Stimulated activated CD8-positive, alpha-beta memory T cell treated with anti-CD3 and anti-CD28 coated beads, Interleukin-12 subunit alpha, Interleukin-12 subunit beta, amount 100 ng/mL, for 24 hours (primary cell): ENCODE measurements around the gene MBP.

Experiments
- DNase-seq: peaks from one replicate; pipeline ENCODE4 v3.0.0-alpha.2; 2020; ENCODE audit errors: extremely low read depth

MBP gene

DNA sequence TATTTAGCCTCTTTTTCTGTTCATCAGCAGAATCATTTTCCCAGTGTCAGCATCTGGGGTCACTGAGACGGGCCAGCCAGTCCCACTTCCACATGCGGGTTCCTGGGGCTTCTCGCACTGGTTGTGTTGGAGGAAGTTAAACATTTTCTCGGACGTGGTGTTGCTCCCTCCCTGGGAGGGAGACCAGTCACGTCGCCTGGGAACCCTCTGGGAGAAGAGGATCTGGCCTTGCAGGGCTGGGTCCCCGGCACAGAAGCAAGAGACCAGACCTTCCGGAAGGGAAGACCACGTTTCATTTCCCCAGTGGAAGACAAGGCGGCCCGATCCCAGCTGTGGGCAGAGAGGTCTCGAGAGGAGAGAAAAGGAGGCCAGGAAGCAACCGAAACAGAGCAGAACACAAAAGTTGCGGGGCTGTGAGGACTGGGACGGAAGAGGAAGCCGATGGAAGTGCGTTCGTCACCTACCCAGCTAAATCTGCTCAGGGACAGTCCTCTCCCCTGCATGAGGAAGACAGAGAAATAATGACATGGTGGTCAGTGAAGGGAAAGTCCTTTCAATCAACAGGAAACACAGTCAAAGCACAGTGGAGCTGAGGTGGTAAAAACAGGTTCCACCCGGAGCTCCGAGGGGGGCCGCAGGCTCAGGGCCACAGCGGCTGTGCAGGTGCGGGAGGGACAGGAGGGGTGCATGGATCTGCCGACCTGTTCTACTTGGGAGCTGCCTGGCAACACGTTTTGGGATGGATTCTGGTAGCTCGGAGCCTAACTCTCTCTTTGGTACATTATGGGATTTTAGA is 144.4 kb downstream of the MBP start:
- DNase-seq: no peak

GRCh38 chr18:76986406-76986805 is 146.2 kb downstream of the MBP start:
- no peak for DNase-seq

- DNase-seq: no peak
Measured at GRCh38 chr18:76985951-76986236, 146.7 kb downstream of the MBP start.

GRCh38 chr18:76985156-76985950 is 147.2 kb downstream of the MBP start:
- no peak for DNase-seq

GRCh38 chr18:76984193-76985155 is 148.1 kb downstream of the MBP start:
- no peak for DNase-seq

DNA sequence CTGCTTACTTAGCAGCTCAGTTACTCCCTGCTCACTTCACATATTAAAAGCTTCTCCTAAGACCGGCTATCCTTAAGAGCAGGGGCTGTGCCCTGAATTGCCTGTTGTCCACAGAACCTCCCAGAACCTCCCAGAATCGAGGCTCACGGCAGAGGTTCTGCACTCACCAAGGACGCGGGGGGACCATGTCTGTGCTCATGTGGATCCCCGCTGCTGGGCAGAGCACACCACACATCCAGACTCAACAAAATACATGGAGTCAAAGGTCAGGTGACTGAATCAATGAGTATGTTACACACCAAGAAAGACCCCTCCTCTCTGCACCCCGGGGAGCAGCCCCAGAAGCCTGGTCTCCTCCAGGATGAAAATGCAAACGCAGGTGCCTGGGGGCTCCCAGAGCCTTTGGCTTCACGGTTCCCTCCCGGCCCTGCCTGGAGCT is 149.0 kb downstream of the MBP start:
- DNase-seq: no peak

DNA sequence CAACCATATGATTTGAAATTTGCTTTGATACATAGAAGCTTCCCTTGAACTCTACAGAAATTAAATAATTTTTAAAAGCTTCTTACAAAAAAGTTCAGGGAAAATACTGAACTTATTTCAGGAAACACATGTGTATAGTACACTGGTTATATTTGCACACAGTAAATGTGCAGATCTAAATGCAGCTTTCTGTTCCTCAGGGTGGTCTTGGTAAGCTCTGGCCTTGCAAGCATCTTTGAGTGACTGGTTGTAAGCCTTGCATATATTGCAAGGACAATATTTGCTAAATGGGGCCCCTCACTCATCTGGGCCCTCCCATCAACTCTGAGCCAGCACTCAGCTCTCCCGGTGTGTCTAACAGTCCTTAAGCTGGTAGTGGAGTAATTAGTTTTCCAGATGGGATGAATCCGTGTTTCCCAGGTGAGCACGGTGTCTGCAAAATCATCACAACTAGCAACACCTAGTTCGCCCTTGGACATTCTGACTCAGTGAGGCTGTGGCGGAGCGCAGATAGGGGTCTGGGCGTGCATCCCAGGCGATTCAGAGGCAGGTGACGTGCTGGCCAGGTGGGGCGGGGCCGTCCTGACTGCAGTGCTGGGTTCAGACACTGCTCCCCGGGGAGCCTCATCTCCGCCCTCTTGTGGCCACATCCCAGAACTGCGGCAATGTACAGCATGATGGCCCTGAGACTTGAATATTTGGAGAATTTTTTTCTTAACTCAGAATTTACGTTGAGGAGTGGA is 149.6 kb downstream of the MBP start:
- peak; percentile 66 for DNase-seq

GRCh38 chr18:76982038-76982437 is 150.5 kb downstream of the MBP start:
- DNase-seq: no peak

- no peak for DNase-seq
Measured at GRCh38 chr18:76981396-76981968, 151.1 kb downstream of the MBP start.

DNA sequence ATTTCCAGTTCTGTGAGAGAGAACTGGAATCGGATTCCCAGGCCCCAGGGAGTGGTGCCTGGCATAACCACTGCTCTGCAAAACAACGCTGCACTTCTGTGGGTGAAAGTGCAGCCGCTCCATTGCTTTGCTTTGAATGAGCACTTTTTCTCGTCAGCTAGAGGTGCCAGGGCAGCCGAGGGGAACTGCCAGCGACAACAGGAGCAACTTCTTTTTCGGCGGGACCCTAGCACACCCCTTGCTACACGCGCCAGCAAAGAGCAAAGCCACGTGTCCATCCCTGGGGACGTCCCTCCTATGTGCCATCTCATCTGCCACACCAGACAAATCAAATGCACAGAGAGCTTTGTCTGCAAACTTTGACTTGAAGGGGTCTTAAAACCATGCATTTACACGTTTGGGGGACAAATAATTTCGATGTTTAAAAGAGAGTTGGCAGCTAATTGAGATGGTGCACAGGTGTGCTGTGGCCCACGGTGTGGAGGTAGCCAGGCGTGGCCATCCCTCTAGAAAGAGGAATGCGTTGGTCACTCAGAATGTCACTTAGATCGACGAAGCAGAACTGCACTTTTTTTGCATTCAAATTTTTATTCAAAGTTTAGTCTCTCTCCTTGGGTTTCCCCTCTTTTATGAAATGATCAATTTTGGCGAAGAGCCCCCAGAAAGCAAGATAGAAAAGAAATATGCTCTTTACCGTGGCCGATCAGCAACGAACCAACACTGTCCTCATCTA is 151.8 kb downstream of the MBP start:
- DNase-seq: no peak

GRCh38 chr18:76979906-76980305 is 152.7 kb downstream of the MBP start:
- no peak for DNase-seq

GRCh38 chr18:76979111-76979751 is 153.4 kb downstream of the MBP start:
- DNase-seq: no peak

DNA sequence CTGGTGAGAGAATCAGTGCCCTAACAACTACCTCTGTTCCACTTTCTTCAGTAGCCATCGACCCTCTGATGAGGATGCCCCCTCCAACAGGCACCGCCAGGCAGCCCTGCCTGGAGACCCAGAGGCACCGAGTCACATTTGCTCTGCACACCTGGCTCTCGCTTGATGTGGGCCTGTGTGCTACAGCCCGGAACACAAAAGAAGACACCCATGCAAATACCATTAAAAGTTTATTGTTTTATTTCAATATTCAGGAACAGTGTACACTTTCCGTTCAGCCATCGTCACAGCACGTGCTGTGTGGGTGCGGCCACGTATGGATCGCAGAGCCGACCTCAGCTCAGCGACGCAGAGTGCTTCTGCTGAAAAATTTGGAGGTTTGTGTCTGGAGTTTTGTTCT is 154.0 kb downstream of the MBP start:
- DNase-seq: no peak

- no peak for DNase-seq
Measured at GRCh38 chr18:76977684-76978232, 154.8 kb downstream of the MBP start.

GRCh38 chr18:76977108-76977621 is 155.4 kb downstream of the MBP start:
- no peak for DNase-seq

DNA sequence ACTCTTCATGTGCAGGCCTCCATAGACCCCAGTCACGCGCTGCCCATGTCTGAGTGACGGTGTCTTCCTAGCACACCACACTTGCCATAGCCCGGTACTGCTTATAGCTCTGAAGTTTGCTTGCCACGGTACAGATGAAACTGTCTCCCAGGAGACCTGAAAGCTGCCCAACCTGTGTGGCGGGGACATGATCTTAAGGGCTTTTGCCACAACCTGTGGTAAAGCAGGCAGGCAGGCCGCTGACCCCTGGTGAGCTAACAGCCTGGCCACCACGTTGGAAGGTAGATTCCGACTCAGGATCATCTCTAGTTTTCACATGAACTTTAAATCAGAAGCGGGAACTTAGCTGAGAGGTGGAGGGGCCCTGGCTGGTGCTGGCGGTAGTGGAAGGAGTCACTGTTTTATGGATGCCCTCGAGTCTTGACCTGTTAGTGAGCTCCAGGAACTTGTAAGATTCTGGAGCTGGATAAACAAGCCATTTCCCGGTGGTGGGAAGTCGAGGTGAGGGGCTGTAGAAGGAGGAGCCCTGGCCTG is 156.9 kb downstream of the MBP start:
- no peak for DNase-seq

GRCh38 chr18:76974386-76974785 is 158.2 kb downstream of the MBP start:
- DNase-seq: no peak

DNA sequence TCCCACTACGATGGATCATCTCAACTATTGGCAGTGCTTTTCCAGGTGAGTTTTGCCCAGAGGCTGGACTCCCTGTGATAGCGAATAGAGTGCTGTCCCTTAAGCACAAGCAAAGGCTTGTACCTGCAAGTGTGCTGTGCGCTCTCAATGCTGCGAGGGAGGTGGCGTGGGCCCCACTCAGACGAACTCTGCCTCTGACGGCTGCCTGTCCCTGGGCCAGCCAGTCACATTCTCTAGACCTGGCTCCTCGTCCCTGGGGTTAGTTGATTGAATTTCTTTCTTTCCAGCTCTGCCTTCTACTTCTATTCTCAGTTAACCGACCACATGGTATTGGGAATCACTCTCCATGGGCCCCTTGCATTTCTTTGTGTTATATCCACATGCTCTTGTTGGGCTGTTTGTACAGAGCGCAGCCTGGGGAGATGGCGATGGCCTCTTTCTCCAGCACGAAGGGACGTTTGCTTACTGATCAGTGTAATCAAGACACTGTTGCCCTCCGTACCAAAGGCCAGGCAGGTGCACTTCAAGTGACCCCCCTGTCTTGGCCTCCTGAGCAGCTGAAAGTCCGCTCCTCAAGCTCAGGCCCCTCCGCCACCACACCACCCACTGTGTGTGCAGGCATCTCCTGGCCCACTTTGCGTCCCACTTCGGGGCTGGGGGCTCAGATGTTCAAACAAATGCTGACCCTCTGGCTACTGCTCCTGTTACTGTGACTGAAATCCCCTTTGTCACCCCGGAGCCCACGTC is 158.9 kb downstream of the MBP start:
- no peak for DNase-seq
